HCT116 (cell line): ENCODE measurements around the gene SPINK14. TPM values are rescaled to one million over a fixed set of nuclear protein-coding genes. Genes with fewer than 3 reads are reported as not detected.

Source experiments
- ATAC-seq: fragments of 200-7000 bp; cut with Tn5 transposase; 2 replicates; pipeline ENCODE4 v1.9.1; 2020; ENCODE audit warnings: mild to moderate bottlenecking, moderate library complexity
- BruUV-seq: library from RNA; stranded (reverse); fragments of 400-500 nt; replicated peaks from 2 replicates; lab custom pipeline; 2021; lab: Mats Ljungman, UMichigan
- CTCF ChIA-PET: fragments of 300-600 bp; sonication (Branson Sonifier 250); formaldehyde crosslinking; loops from one replicate; lab custom pipeline; 2021; ENCODE audit warnings: antibody characterized with exemption; lab: Charles Lee
- POLR2A ChIA-PET: fragments of 300-600, 350-600 bp; sonication (Branson Sonifier 250); formaldehyde crosslinking; loops from one replicate; lab custom pipeline; 2021; ENCODE audit warnings: antibody characterized with exemption; lab: Charles Lee
- RAD21 ChIA-PET, 2 experiments: fragments of 300-600 bp; sonication (Branson Sonifier 250); formaldehyde crosslinking; loops; one replicate each; lab custom pipeline; 2023; ENCODE audit warnings: low total read pairs in 2 of 2; ENCODE audit not compliant: uncharacterized antibody in 2 of 2, unreplicated experiment in 2 of 2, low non-redundant PET in 1 of 2; lab: Charles Lee
- DNase-seq: peaks from one replicate; pipeline ENCODE4 v3.0.0-alpha.2; 2010; ENCODE audit warnings: low read depth, low spot score
- H2AFZ ChIP-seq: fragments of 200-600 bp; shearing (Covaris generic), sonication (generic); 2 replicates; pipeline ENCODE4 v1.6.1; 2017; ENCODE audit warnings: low read depth, mixed run types, mixed read lengths, antibody characterized with exemption, low read length; ENCODE audit not compliant: poor library complexity, severe bottlenecking
- H3K27ac ChIP-seq: 2 replicates; pipeline ENCODE4 v1.5.1; 2012; ENCODE audit warnings: low read depth, low read length
- H3K27me3 ChIP-seq: fragments of 200-600 bp; sonication (generic); 2 replicates; pipeline ENCODE4 v1.6.1; 2016; ENCODE audit warnings: mixed run types, low read length, mixed read lengths; ENCODE audit not compliant: insufficient read depth
- H3K36me3 ChIP-seq, 2 experiments: fragments of 200-500 bp in 1 of 2; fragments of 200-600 bp in 1 of 2; sonication (Bioruptor generic) in 1 of 2; sonication (generic) in 1 of 2; 2 replicates each; pipeline versions ENCODE4 v1.5.1 to v1.6.1; 2014 to 2016; ENCODE audit warnings: low read length in 2 of 2, inconsistent platforms in 1 of 2, mixed read lengths in 1 of 2, mixed run types in 1 of 2; ENCODE audit not compliant: insufficient read depth in 2 of 2, control insufficient read depth in 1 of 2
- H3K4me1 ChIP-seq, 2 experiments: fragments of 200-600 bp in 1 of 2; sonication (generic) in 1 of 2; 2 replicates each; pipeline versions ENCODE4 v1.5.1 to v1.6.1; 2012 to 2017; ENCODE audit warnings: low read length in 2 of 2, inconsistent platforms in 1 of 2, mild to moderate bottlenecking in 1 of 2, mixed read lengths in 1 of 2, mixed run types in 1 of 2, moderate library complexity in 1 of 2; ENCODE audit not compliant: insufficient read depth in 2 of 2, control insufficient read depth in 1 of 2
- H3K4me2 ChIP-seq: fragments of 200-600 bp; sonication (generic); 2 replicates; pipeline ENCODE4 v1.6.1; 2017; ENCODE audit warnings: mixed run types, low read length, mixed read lengths
- H3K4me3 ChIP-seq, 2 experiments: fragments of 200-600 bp in 1 of 2; sonication (generic) in 1 of 2; replicated peaks in 1 of 2; 2 replicates each; pipeline ENCODE4 v1.5.1; 2011 to 2016; ENCODE audit warnings: low read length in 2 of 2, control low read depth in 1 of 2, low read depth in 1 of 2, mild to moderate bottlenecking in 1 of 2, mixed read lengths in 1 of 2, mixed run types in 1 of 2
- H3K79me2 ChIP-seq: fragments of 200-600 bp; sonication (generic); 2 replicates; pipeline ENCODE4 v1.6.1; 2017; ENCODE audit warnings: mild to moderate bottlenecking, mixed run types, low read length, moderate library complexity, mixed read lengths; ENCODE audit not compliant: insufficient read depth
- H3K9ac ChIP-seq: fragments of 200-600 bp; sonication (generic); 2 replicates; pipeline ENCODE4 v1.6.1; 2016; ENCODE audit warnings: low read length, mixed read lengths
- H3K9me2 ChIP-seq: fragments of 200-600 bp; sonication (generic), shearing (Covaris generic); 2 replicates; pipeline ENCODE4 v1.6.1; 2017; ENCODE audit warnings: mixed run types, mild to moderate bottlenecking, moderate library complexity; ENCODE audit not compliant: insufficient read depth
- H3K9me3 ChIP-seq, 2 experiments: fragments of 200-500 bp in 1 of 2; fragments of 200-600 bp in 1 of 2; sonication (Bioruptor generic) in 1 of 2; sonication (generic) in 1 of 2; 2 replicates each; pipeline ENCODE4 v1.6.1; 2014 to 2017; ENCODE audit warnings: low read length in 2 of 2, mixed read lengths in 2 of 2, inconsistent platforms in 1 of 2, low read depth in 1 of 2, mild to moderate bottlenecking in 1 of 2, mixed run types in 1 of 2, moderate library complexity in 1 of 2; ENCODE audit not compliant: control insufficient read depth in 1 of 2, insufficient read depth in 1 of 2
- H4K20me1 ChIP-seq: fragments of 200-600 bp; sonication (generic), shearing (Covaris generic); 2 replicates; pipeline ENCODE4 v1.6.1; 2017; ENCODE audit warnings: mixed run types, mild to moderate bottlenecking, moderate library complexity; ENCODE audit not compliant: insufficient read depth
- ATF3 ChIP-seq: IDR thresholded peaks from 2 replicates; pipeline ENCODE4 v1.6.1; 2012
- EGR1 ChIP-seq: IDR thresholded peaks from 2 replicates; pipeline ENCODE4 v1.6.1; 2012; ENCODE audit warnings: low read depth
- EZH2phosphoT487 ChIP-seq: fragments of 200-600 bp; IDR thresholded peaks from 2 replicates; pipeline ENCODE4 v1.6.1; 2018; ENCODE audit warnings: antibody characterized with exemption, borderline replicate concordance
- REST ChIP-seq: IDR thresholded peaks from 2 replicates; pipeline ENCODE4 v1.6.1; 2012; ENCODE audit warnings: low read depth
- SIN3A ChIP-seq: IDR thresholded peaks from 2 replicates; pipeline ENCODE4 v1.6.1; 2012; ENCODE audit warnings: low read depth
- SRF ChIP-seq: IDR thresholded peaks from 2 replicates; pipeline ENCODE4 v1.6.1; 2012; ENCODE audit warnings: low read depth
- YY1 ChIP-seq: IDR thresholded peaks from 2 replicates; pipeline ENCODE4 v1.6.1; 2011; ENCODE audit warnings: low read length, low read depth, moderate library complexity, mild to moderate bottlenecking; ENCODE audit not compliant: insufficient replicate concordance; ENCODE audit errors: extremely low read depth
- ZNF274 ChIP-seq: fragments of 200-500 bp; sonication (Bioruptor generic); IDR thresholded peaks from 2 replicates; pipeline ENCODE4 v1.6.1; 2014; ENCODE audit warnings: mild to moderate bottlenecking, low read depth, low read length, inconsistent platforms
- intact Hi-C: fragments of 100-400 bp; cut with micrococcal nuclease; formaldehyde crosslinking; loops from 2 replicates; pipeline ENCODE4 v1.10.0; 2022
- total RNA-seq: library from RNA; stranded (reverse); gene quantifications from one replicate; pipeline ENCODE4 v1.2.1, GENCODE V29; 2021; ENCODE audit not compliant: unreplicated experiment

The SPINK14 gene
- total RNA-seq, 1 experiment from 2014 or later, result not detected

- POLR2A ChIA-PET, result no interaction called here
- CTCF ChIA-PET, result no interaction called here
- no peak for DNase-seq
Measured at GRCh38 chr5:148193202-148193601, 24.9 kb downstream of the SPINK14 start.

More at GRCh38 chr5:148193202-148193601, 24.9 kb downstream of the SPINK14 start:
- no peaks in the 10 kb centered on the region for H3K9me2 ChIP-seq
- H4K20me1 ChIP-seq, result no peaks in the 10 kb centered on the region; the same call in 1 of the 2 replicates
- no peak for TF ChIP-seq YY1
- TF ChIP-seq ATF3, result no peak
- no peak for TF ChIP-seq SIN3A
- TF ChIP-seq REST, result no peak
- TF ChIP-seq EGR1, result no peak
- TF ChIP-seq EZH2phosphoT487, result no peak
- TF ChIP-seq SRF, result no peak
- TF ChIP-seq ZNF274, result no peak
- TF ChIP-seq, all 23 proteins: peak for 0
- no peaks in the 10 kb centered on the region for H3K79me2 ChIP-seq
- no peak overlapping the region for H3K27ac ChIP-seq
- H2AFZ ChIP-seq, result no peak overlapping the region
- RAD21 ChIA-PET, result no interaction called here
- H3K27me3 ChIP-seq, result no peaks in the 10 kb centered on the region; the same call in 1 of the 2 replicates
- no peaks in the 10 kb centered on the region for H3K36me3 ChIP-seq
- BruUV-seq, result no TSS peak
- ATAC-seq, result no peak
- H3K4me1 ChIP-seq, result no peaks in the 10 kb centered on the region
- no peak overlapping the region for H3K4me2 ChIP-seq
- no peaks in the 10 kb centered on the region for H3K9me3 ChIP-seq
- intact Hi-C loops, result no loop called here
- H3K4me3 ChIP-seq, result no peak overlapping the region
- no peak overlapping the region for H3K9ac ChIP-seq
